CD14-positive monocyte (primary cell): ENCODE results near the gene GIGYF2. TPM values are rescaled to one million over a fixed set of nuclear protein-coding genes. Genes with fewer than 3 reads are reported as not detected.

Source experiments
- DNase-seq, 3 donors: peaks; one replicate each; pipeline ENCODE4 v3.0.0-alpha.2; 2011 to 2022
- H2AFZ ChIP-seq: 2 replicates; pipeline ENCODE4 v1.6.0; 2012; ENCODE audit warnings: mild to moderate bottlenecking, low read depth, low read length, inconsistent platforms; ENCODE audit not compliant: insufficient read depth, poor library complexity, severe bottlenecking
- H3K27ac ChIP-seq, 2 donors: 1 replicate in 1 of 2; 2 replicates in 1 of 2; pipeline ENCODE4 v1.5.1; 2012 to 2013; ENCODE audit warnings: low read length in 2 of 2, control low read depth in 1 of 2, inconsistent platforms in 1 of 2, low read depth in 1 of 2, mild to moderate bottlenecking in 1 of 2
- H3K27me3 ChIP-seq, 2 donors: one replicate each; pipeline versions ENCODE4 v1.6.0 to v1.6.1; 2011 to 2013; ENCODE audit warnings: low read length in 2 of 2; ENCODE audit not compliant: control insufficient read depth in 2 of 2, insufficient read depth in 2 of 2
- H3K36me3 ChIP-seq, 2 donors: replicated peaks in 1 of 2; 1 replicate in 1 of 2; 2 replicates in 1 of 2; pipeline versions ENCODE4 v1.5.1 to v1.6.1; 2012 to 2013; ENCODE audit warnings: low read length in 2 of 2, control low read depth in 1 of 2, inconsistent platforms in 1 of 2, mild to moderate bottlenecking in 1 of 2; ENCODE audit not compliant: insufficient read depth in 2 of 2, control insufficient read depth in 1 of 2
- H3K4me1 ChIP-seq, 2 donors: 1 replicate in 1 of 2; 2 replicates in 1 of 2; pipeline versions ENCODE4 v1.5.1 to v1.6.1; 2012 to 2013; ENCODE audit warnings: low read length in 2 of 2, control low read depth in 1 of 2, inconsistent platforms in 1 of 2, mild to moderate bottlenecking in 1 of 2, moderate library complexity in 1 of 2; ENCODE audit not compliant: insufficient read depth in 2 of 2, control insufficient read depth in 1 of 2
- H3K4me2 ChIP-seq: replicated peaks from 2 replicates; pipeline ENCODE3; 2012; ENCODE audit warnings: low read length, moderate library complexity, mild to moderate bottlenecking; ENCODE audit not compliant: poor library complexity, severe bottlenecking; ENCODE audit errors: extremely low read depth
- H3K4me3 ChIP-seq, 3 experiments: fragments of 200-600 bp in 1 of 3; sonication (generic) in 1 of 3; replicated peaks in 1 of 3; 1 replicate in 2 of 3; 2 replicates in 1 of 3; pipeline ENCODE4 v1.5.1; 2011 to 2013; ENCODE audit warnings: low read length in 3 of 3, mild to moderate bottlenecking in 3 of 3, control low read depth in 2 of 3, low read depth in 2 of 3, inconsistent platforms in 1 of 3, moderate library complexity in 1 of 3
- H3K79me2 ChIP-seq: 2 replicates; pipeline ENCODE4 v1.6.0; 2012; ENCODE audit warnings: mild to moderate bottlenecking, control low read depth, inconsistent platforms, low read length, moderate library complexity; ENCODE audit not compliant: insufficient read depth
- H3K9ac ChIP-seq: 2 replicates; pipeline ENCODE4 v1.6.0; 2017; ENCODE audit warnings: low read length, mild to moderate bottlenecking; ENCODE audit not compliant: insufficient read depth, poor library complexity, severe bottlenecking
- H3K9me3 ChIP-seq, 2 donors: replicated peaks in 1 of 2; 1 replicate in 1 of 2; 2 replicates in 1 of 2; pipeline versions ENCODE4 v1.5.1 to v1.6.1; 2012 to 2013; ENCODE audit warnings: low read length in 2 of 2, control low read depth in 1 of 2; ENCODE audit not compliant: control insufficient read depth in 1 of 2, insufficient read depth in 1 of 2
- H4K20me1 ChIP-seq: 2 replicates; pipeline ENCODE4 v1.6.0; 2012; ENCODE audit warnings: mild to moderate bottlenecking, low read length, control low read depth, moderate library complexity; ENCODE audit not compliant: insufficient read depth
- H3K27ac Mint-ChIP-seq, 7 donors: one replicate each; pipeline ENCODE4 v1.8.0; 2020; ENCODE audit warnings: mild to moderate bottlenecking in 7 of 7, mixed read lengths in 7 of 7, moderate library complexity in 6 of 7, inconsistent platforms in 2 of 7
- H3K27me3 Mint-ChIP-seq, 3 donors: one replicate each; pipeline ENCODE4 v1.8.0; 2021 to 2022; ENCODE audit warnings: low read depth in 3 of 3, mild to moderate bottlenecking in 3 of 3, mixed read lengths in 3 of 3, moderate library complexity in 3 of 3, inconsistent platforms in 1 of 3
- H3K36me3 Mint-ChIP-seq, 2 donors: one replicate each; pipeline ENCODE4 v1.8.0; 2020; ENCODE audit warnings: mixed read lengths in 2 of 2, inconsistent platforms in 1 of 2, mild to moderate bottlenecking in 1 of 2
- H3K4me1 Mint-ChIP-seq: one replicate; pipeline ENCODE4 v1.8.0; 2020; ENCODE audit warnings: mild to moderate bottlenecking, mixed read lengths
- H3K4me3 Mint-ChIP-seq, 2 donors: one replicate each; pipeline ENCODE4 v1.8.0; 2020; ENCODE audit warnings: mild to moderate bottlenecking in 2 of 2, mixed read lengths in 2 of 2, moderate library complexity in 1 of 2
- H3K9me3 Mint-ChIP-seq, 7 donors: one replicate each; pipeline ENCODE4 v1.8.0; 2020 to 2022; ENCODE audit warnings: mixed read lengths in 7 of 7, mild to moderate bottlenecking in 6 of 7, moderate library complexity in 6 of 7, inconsistent platforms in 2 of 7
- CTCF ChIP-seq: fragments of 200-600 bp; IDR thresholded peaks from one replicate; pipeline ENCODE4 v1.8.0; 2022; ENCODE audit warnings: antibody characterized with exemption, mild to moderate bottlenecking
- WGBS: methylation state at CpG from one replicate; pipeline ENCODE4 v1.1.5; 2013; ENCODE audit warnings: missing lambda C conversion rate; ENCODE audit not compliant: insufficient coverage; 5-methylcytosine and 5-hydroxymethylcytosine counted together
- intact Hi-C, 2 donors: fragments of 100-400 bp; cut with micrococcal nuclease; formaldehyde crosslinking; loops; one replicate each; pipeline versions ENCODE4 v1.15.0 to v1.15.1; 2023
- polyA plus RNA-seq, 3 donors: library from polyadenylated mRNA; depleted of rRNA in 1 of 3; unstranded in 2 of 3; stranded (reverse) in 1 of 3; fragments of 300-500 nt in 2 of 3; fragments of >200 nt in 1 of 3; fragmentation: Illumina TruSeq in 2 of 3; gene quantifications; 1 replicate in 2 of 3; 2 replicates in 1 of 3; pipeline ENCODE4 v1.2.3, GENCODE V29; 2012 to 2021

Gene GIGYF2
- polyA plus RNA-seq, 3 donors, result 7.7 to 20.7 (median 17.3) TPM

GRCh38 chr2:232882505-232883115 lies 185.5 kb downstream of the GIGYF2 start:
- peaks cover 9 to 18% (median 12%) of the 10 kb centered on the region in 3 donors for H3K27me3 Mint-ChIP-seq
- no peaks in the 10 kb centered on the region for H3K9me3 ChIP-seq
- no peak overlapping the region for H3K27ac ChIP-seq
- no peak overlapping the region for H3K4me3 Mint-ChIP-seq
- no peaks in the 10 kb centered on the region for H3K79me2 ChIP-seq
- H3K9me3 Mint-ChIP-seq, result peaks cover 0 to 1% (median 0%) of the 10 kb centered on the region in 7 donors
- no peak overlapping the region for H3K4me2 ChIP-seq
- intact Hi-C loops, result no loop called here
- no peaks in the 10 kb centered on the region for H3K4me1 Mint-ChIP-seq
- H3K36me3 Mint-ChIP-seq, result no peaks in the 10 kb centered on the region
- H2AFZ ChIP-seq, result no peak overlapping the region
- DNase-seq, result no peak
- no peak overlapping the region for H3K9ac ChIP-seq
- H3K27ac Mint-ChIP-seq, result no peak overlapping the region
- H3K36me3 ChIP-seq, result no peaks in the 10 kb centered on the region
- 96% methylated on average over 16 of the region's 20 CpGs for WGBS
- no peaks in the 10 kb centered on the region for H4K20me1 ChIP-seq
- H3K4me3 ChIP-seq, result no peak overlapping the region
- H3K27me3 ChIP-seq, result peaks cover 0 to 3% of the 10 kb centered on the region in 2 donors
- no peaks in the 10 kb centered on the region for H3K4me1 ChIP-seq
- no peak for TF ChIP-seq CTCF

- Histone ChIP-seq H3K9me3 (no peaks in the 10 kb centered on the region), H3K4me3 (no peak overlapping the region), H3K36me3 (no peaks in the 10 kb centered on the region), H3K79me2 (no peaks in the 10 kb centered on the region), H3K4me1 (no peaks in the 10 kb centered on the region), H2AFZ (no peak overlapping the region), H3K4me2 (no peak overlapping the region), H3K27me3 (no peaks in the 10 kb centered on the region), H3K27ac (no peak overlapping the region), H3K9ac (no peak overlapping the region), H4K20me1 (no peaks in the 10 kb centered on the region)
- Mint-ChIP-seq H3K4me3 (no peak overlapping the region), H3K4me1 (no peaks in the 10 kb centered on the region), H3K27me3 (peaks cover 4 to 14% (median 5%) of the 10 kb centered on the region in 3 donors), H3K9me3 (peaks cover 0 to 3% (median 0%) of the 10 kb centered on the region in 7 donors), H3K36me3 (no peaks in the 10 kb centered on the region), H3K27ac (no peak overlapping the region)
- intact Hi-C loops, result no loop called here
- 96% methylated on average over 29 of the region's 29 CpGs for WGBS
- no peak for DNase-seq
- TF ChIP-seq CTCF, result no peak
These were observed 186.1 kb downstream of the GIGYF2 start for GRCh38 chr2:232883116-232883721.
